GM12878 (cell line): ENCODE data around the gene MAGI2. TPM values are rescaled to one million over a fixed set of nuclear protein-coding genes. Genes with fewer than 3 reads are reported as not detected.

Experiments used
- ATAC-seq: fragments of 200-7000 bp; cut with Tn5 transposase; 3 replicates; pipeline ENCODE4 v1.9.1; 2020; ENCODE audit warnings: mild to moderate bottlenecking, moderate library complexity
- BruUV-seq: library from RNA; stranded (reverse); fragments of 400-500 nt; replicated peaks from 2 replicates; lab custom pipeline; 2021; lab: Mats Ljungman, UMichigan
- CTCF ChIA-PET: fragments of 300-600 bp; sonication (Branson Sonifier 250); formaldehyde crosslinking; extraction: SDS; loops from one replicate; lab custom pipeline; 2021; ENCODE audit warnings: inconsistent platforms; lab: Yijun Ruan, JAX
- POLR2A ChIA-PET: fragments of 350-600 bp; formaldehyde crosslinking; extraction: SDS; loops from one replicate; lab custom pipeline; 2021; ENCODE audit warnings: inconsistent platforms; lab: Charles Lee
- RAD21 ChIA-PET: fragments of 300-600 bp; sonication (Branson Sonifier 250); formaldehyde crosslinking; loops from one replicate; lab custom pipeline; 2023; ENCODE audit warnings: antibody characterized with exemption; ENCODE audit not compliant: unreplicated experiment; lab: Charles Lee
- SMC1A ChIA-PET: fragments of 300-600 bp; sonication (Branson Sonifier 250); formaldehyde crosslinking; loops from one replicate; lab custom pipeline; 2023; ENCODE audit not compliant: unreplicated experiment, uncharacterized antibody; lab: Charles Lee
- DNase-seq: peaks from one replicate; pipeline ENCODE4 v3.0.0-alpha.2; 2011; ENCODE audit warnings: low read depth, low spot score
- FAIRE-seq: peaks from 3 replicates; lab custom pipeline; 2011; peaks lifted over from hg19 to GRCh38; lab: Jason Lieb, UNC
- H2AFZ ChIP-seq: 2 replicates; pipeline ENCODE4 v1.6.0; 2011; ENCODE audit warnings: low read depth, low read length, control low read depth; ENCODE audit not compliant: control insufficient read depth
- H3K27ac ChIP-seq: 2 replicates; pipeline ENCODE4 v1.5.1; 2011; ENCODE audit warnings: control low read depth; ENCODE audit not compliant: control insufficient read depth, insufficient read depth
- H3K27me3 ChIP-seq, 2 experiments: replicated peaks in 1 of 2; 2 replicates each; pipeline versions ENCODE4 v1.6.0 to v1.6.1; 2011; ENCODE audit warnings: low read length in 1 of 2; ENCODE audit not compliant: control insufficient read depth in 2 of 2, insufficient read depth in 2 of 2
- H3K36me3 ChIP-seq, 2 experiments: 2 replicates each; pipeline ENCODE4 v1.5.1; 2011; ENCODE audit warnings: low read length in 1 of 2; ENCODE audit not compliant: control insufficient read depth in 2 of 2, insufficient read depth in 2 of 2
- H3K4me1 ChIP-seq: 2 replicates; pipeline ENCODE4 v1.6.1; 2011; ENCODE audit warnings: mild to moderate bottlenecking, low read length, moderate library complexity, mixed read lengths; ENCODE audit not compliant: control insufficient read depth, insufficient read depth
- H3K4me2 ChIP-seq: 2 replicates; pipeline ENCODE4 v1.6.0; 2011; ENCODE audit warnings: control low read depth; ENCODE audit not compliant: control insufficient read depth, insufficient read depth
- H3K4me3 ChIP-seq: fragments of 200-600 bp; sonication (generic); 2 replicates; pipeline ENCODE4 v1.5.1; 2016
- H3K79me2 ChIP-seq: 2 replicates; pipeline ENCODE4 v1.6.0; 2011; ENCODE audit warnings: low read length; ENCODE audit not compliant: control insufficient read depth, insufficient read depth
- H3K9ac ChIP-seq: 2 replicates; pipeline ENCODE4 v1.8.0; 2011; ENCODE audit warnings: low read length, control low read depth, mixed read lengths; ENCODE audit not compliant: control insufficient read depth, insufficient read depth
- H3K9me3 ChIP-seq: replicated peaks from 3 replicates; pipeline ENCODE4 v1.5.1; 2011; ENCODE audit warnings: mild to moderate bottlenecking, low read length; ENCODE audit not compliant: control insufficient read depth, insufficient read depth
- H4K20me1 ChIP-seq: 2 replicates; pipeline ENCODE4 v1.6.0; 2011; ENCODE audit not compliant: control insufficient read depth, insufficient read depth
- IKZF1 ChIP-seq: fragments of 450-650 bp; conservative IDR thresholded peaks from 2 replicates; pipeline ENCODE4 v1.6.1; 2017; ENCODE audit warnings: antibody characterized with exemption, mild to moderate bottlenecking
- NBN ChIP-seq: fragments of 450-650 bp; IDR thresholded peaks from 2 replicates; pipeline ENCODE4 v1.6.1; 2016
- TCF3 ChIP-seq: IDR thresholded peaks from 2 replicates; pipeline ENCODE4 v1.6.1; 2012; ENCODE audit warnings: low read depth, mild to moderate bottlenecking, low read length, borderline replicate concordance; ENCODE audit not compliant: insufficient read depth
- WGBS: methylation state at CpG from one replicate; pipeline ENCODE4 v1.1.6; 2016; ENCODE audit warnings: low lambda C conversion rate; ENCODE audit not compliant: insufficient replicate concordance, insufficient coverage; ENCODE audit errors: missing lambda C conversion rate; 5-methylcytosine and 5-hydroxymethylcytosine counted together
- in situ Hi-C: fragments of 300-500 bp; cut with MboI; formaldehyde crosslinking; loops from 9 replicates; pipeline ENCODE4 v1.14.3; 2018; ENCODE audit warnings: mixed read lengths
- intact Hi-C: fragments of 100-400 bp; cut with micrococcal nuclease; formaldehyde crosslinking; loops from one replicate; pipeline ENCODE4 v1.14.2; 2022; ENCODE audit not compliant: unreplicated experiment
- polyA plus RNA-seq, 11 experiments: library from polyadenylated mRNA; depleted of rRNA in 4 of 11; unstranded in 6 of 11; stranded (reverse) in 5 of 11; fragments of >200 nt; fragmentation: Nextera tagmentation in 4 of 11; fragmentation: Illumina TruSeq in 1 of 11; extraction: Ambion mirVana in 4 of 11; extraction: Trizol in 1 of 11; gene quantifications; 1 replicate in 1 of 11; 2 replicates in 10 of 11; pipeline versions ENCODE4 v1.2.1 to v1.2.3, GENCODE V29; 2011 to 2016; ENCODE audit warnings: inconsistent platforms in 2 of 11, missing spikeins in 2 of 11, low read depth in 1 of 11
- total RNA-seq, 4 experiments: library from RNA; depleted of rRNA in 3 of 4; stranded (reverse); fragments of >200 nt in 3 of 4; fragmentation: Illumina TruSeq in 1 of 4; extraction: Trizol in 1 of 4; gene quantifications; 2 replicates each; pipeline versions ENCODE4 v1.2.1 to v1.2.3, GENCODE V29; 2013 to 2021
- TF ChIP-seq, protein P1 (sequence below): fragments of 450-650 bp; IDR thresholded peaks from 2 replicates; pipeline ENCODE4 v1.6.1; 2017; ENCODE audit warnings: borderline replicate concordance
- TF ChIP-seq, protein P2 (sequence below): fragments of 450-650 bp; IDR thresholded peaks from 2 replicates; pipeline ENCODE4 v1.6.1; 2014; ENCODE audit warnings: mild to moderate bottlenecking

The MAGI2 gene
- total and polyA plus RNA-seq, 10 of the 15 experiments (the other 5 are each of a cell fraction or from before 2014, with no cell fraction given): 0.01 to 0.31 (median 0.05) TPM; not detected in 2

DNA sequence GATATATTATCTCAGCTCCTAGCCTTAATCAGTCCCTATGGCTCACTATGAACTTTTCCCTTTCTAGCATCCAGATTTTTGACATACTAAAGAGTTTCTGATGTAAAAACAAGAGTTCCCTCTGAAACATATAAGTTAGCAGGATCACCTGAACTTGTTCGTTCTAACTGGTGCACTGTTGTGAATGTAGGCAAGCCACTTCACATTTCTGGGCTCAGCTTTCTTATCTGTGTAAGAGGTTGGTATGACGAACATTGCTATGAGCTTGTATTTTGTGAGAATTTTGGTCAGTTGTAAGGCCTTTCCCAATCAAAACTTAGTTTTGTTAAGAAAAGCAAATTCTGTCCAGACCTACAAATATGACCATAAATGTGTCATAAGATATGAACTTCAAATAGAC, 46.1 kb downstream of the MAGI2 start (continued):
- no peak for TF ChIP-seq IKZF1
- TF ChIP-seq TCF3: no peak

DNA sequence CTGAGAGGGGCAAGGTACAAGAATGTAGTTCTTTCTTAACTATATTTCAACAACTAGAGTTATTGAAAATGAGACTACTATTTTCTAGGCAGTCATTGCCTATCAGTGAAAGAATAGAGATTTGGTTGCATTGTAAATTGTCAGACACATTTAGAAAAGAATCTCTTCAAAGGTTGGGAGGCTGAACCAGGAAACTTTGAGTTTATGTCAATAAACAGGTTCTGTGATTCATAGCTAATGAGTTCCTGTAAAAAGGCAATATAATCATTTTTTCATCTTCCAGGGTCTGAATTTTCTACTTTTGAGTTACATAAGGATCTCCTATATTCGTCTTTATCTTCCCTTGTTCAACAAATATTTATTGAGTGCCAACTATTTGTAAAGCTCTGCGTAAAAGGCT, 47.1 kb downstream of the MAGI2 start:
- whole genome bisulfite sequencing: 0% methylated on average over 2 of the region's 2 CpGs
- H4K20me1 ChIP-seq: no peaks in the 10 kb centered on the region
- H3K4me3 ChIP-seq: no peak overlapping the region
- H3K36me3 ChIP-seq: no peaks in the 10 kb centered on the region
- FAIRE-seq (no peak), ATAC-seq (no peak), DNase-seq (no peak)
- in situ Hi-C loops (no loop called here), intact Hi-C loops (no loop called here)
- RAD21 ChIA-PET: no interaction called here
- CTCF ChIA-PET: no interaction called here
- no peak overlapping the region for H3K9ac ChIP-seq
- H3K9me3 ChIP-seq: no peaks in the 10 kb centered on the region
- H3K27ac ChIP-seq: no peak overlapping the region
- H3K79me2 ChIP-seq: no peaks in the 10 kb centered on the region
- H3K27me3 ChIP-seq: no peaks in the 10 kb centered on the region
- H2AFZ ChIP-seq: no peak overlapping the region
- POLR2A ChIA-PET: no interaction called here
- BruUV-seq: no TSS peak
- no peaks in the 10 kb centered on the region for H3K4me1 ChIP-seq
- no peak overlapping the region for H3K4me2 ChIP-seq
- SMC1A ChIA-PET: no interaction called here
- TF ChIP-seq, protein P1, sequence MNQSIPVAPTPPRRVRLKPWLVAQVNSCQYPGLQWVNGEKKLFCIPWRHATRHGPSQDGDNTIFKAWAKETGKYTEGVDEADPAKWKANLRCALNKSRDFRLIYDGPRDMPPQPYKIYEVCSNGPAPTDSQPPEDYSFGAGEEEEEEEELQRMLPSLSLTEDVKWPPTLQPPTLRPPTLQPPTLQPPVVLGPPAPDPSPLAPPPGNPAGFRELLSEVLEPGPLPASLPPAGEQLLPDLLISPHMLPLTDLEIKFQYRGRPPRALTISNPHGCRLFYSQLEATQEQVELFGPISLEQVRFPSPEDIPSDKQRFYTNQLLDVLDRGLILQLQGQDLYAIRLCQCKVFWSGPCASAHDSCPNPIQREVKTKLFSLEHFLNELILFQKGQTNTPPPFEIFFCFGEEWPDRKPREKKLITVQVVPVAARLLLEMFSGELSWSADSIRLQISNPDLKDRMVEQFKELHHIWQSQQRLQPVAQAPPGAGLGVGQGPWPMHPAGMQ: no peak
- TF ChIP-seq, protein P2, sequence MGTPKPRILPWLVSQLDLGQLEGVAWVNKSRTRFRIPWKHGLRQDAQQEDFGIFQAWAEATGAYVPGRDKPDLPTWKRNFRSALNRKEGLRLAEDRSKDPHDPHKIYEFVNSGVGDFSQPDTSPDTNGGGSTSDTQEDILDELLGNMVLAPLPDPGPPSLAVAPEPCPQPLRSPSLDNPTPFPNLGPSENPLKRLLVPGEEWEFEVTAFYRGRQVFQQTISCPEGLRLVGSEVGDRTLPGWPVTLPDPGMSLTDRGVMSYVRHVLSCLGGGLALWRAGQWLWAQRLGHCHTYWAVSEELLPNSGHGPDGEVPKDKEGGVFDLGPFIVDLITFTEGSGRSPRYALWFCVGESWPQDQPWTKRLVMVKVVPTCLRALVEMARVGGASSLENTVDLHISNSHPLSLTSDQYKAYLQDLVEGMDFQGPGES: no peak
- no peak for TF ChIP-seq NBN
